Limb (tissue), 2 donors: ENCODE results near the gene PIP4P1.
A peak's percentile ranks its signal among the peaks of the same experiment; 100 is the strongest.
"Not testable (repeated sequence)": the region's sequence is repeated elsewhere in the genome, so short reads cannot be mapped to it uniquely, and the experiment has no call there.

Experiments
- DNase-seq, 2 donors: peaks; one replicate each; pipeline ENCODE4 v3.0.0-alpha.2; 2016; ENCODE audit errors: extremely low spot score in 2 of 2

Gene PIP4P1

GRCh38 chr14:20477211-20477876 lies 16.1 kb upstream of the PIP4P1 start:
- no peak for DNase-seq

GRCh38 chr14:20476776-20477175 lies 15.5 kb upstream of the PIP4P1 start:
- no peak for DNase-seq

- DNase-seq, result no peak
Measured at GRCh38 chr14:20472536-20473169, 11.4 kb upstream of the PIP4P1 start.

- DNase-seq, result no peak
Measured at GRCh38 chr14:20470603-20470901, 9.3 kb upstream of the PIP4P1 start.

- no peak for DNase-seq
Measured at GRCh38 chr14:20469890-20470602, 8.8 kb upstream of the PIP4P1 start.

DNA sequence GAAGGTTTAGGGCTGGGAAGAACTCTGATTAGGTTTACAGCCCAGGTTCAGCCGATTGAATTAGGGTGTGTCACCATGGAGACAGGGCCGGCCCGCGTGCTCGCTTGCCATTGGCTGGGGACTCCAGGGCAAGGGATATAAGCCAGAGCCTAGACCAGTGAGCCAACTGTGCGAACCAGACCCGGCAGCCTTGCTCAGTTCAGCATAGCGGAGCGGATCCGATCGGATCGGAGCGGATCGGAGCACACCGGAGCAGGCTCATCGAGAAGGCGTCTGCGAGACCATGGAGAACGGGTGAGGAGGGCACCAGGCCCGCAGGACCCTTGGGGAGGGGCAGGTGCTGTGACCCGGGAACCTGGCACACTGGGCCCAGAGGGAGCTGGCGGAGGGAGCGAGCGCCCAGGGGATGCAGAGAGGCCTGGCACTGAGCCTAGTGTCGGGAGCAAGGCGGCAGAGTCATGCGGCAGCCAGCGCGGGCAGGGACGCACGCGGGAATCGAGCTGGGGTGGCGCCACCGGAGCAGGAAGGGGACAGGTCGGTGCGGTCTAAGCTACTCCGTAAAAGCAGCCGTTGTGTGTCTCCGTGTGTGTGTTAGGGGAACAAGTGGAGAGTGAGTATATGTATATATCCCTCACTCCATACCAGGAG lies 8.1 kb upstream of the PIP4P1 start, which contains the start of gene PNP:
PNP (plus strand) TSS at position 165 of the 648 bp plus-strand sequence; CDS start at position 284, 119 bp downstream.
- peak; percentile 58 to 84 for DNase-seq

DNA sequence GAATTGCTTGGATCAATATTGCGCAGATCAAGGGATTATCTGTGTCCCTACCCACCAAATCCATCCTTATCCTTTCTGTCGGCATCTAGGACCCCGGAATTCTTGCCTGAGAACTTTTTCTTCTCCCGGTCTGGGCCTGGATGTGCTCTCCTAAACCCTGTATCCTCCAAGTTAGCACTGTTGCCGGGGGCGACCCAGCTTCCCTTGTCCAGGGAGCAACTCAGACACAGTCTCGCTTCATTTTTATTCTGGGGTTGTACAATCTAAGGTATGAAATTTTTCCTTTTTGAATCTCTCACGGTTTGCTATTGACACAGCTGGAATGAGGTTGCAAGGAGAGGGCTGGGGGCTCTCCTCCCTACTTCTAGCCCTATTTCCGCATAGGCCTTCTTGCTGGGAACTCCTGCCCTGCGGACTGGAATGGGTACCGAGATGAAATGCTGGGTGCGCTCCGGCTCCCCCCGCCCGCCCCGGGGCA lies 7.6 kb upstream of the PIP4P1 start:
- DNase-seq, result no peak

DNA sequence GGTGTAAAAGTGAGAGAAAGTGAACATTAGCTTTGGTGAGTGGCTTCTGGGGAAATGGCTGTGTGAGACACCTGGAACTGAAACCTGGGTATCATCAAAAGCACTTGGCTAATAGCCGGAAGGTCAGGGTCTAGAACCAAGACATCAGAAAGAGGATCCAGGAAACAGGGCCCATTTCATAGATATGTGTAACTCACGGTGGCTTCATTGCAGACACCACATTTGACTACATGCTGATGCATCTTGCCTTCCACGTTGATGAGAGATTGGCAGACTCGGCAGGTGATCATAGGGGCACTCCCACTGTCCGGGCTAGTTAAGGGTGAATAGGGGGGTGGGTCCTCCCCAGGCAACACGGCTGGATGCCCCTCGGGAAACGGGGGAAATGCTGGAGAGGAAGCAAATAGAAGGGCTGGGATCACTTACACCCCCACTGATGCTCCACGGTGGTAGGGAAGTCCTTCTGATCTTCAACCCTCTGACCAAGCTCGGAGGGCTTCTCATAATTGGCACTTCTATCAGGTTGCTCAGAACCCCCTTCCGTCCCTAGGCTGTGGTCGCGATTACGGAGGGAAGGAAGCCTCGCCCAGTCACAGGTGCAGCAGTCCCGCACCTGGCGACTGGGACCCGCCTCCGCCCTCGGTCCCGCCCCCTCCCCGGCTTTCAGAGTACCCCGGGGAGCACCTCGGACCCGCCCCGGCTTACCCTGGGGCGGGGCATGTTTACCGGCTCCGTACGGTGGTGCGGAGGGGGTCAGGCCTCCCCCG lies 593 bp downstream of the PIP4P1 start:
- DNase-seq, result no peak

GRCh38 chr14:20458031-20458789 lies 3.0 kb downstream of the PIP4P1 start:
- no peak for DNase-seq

DNA sequence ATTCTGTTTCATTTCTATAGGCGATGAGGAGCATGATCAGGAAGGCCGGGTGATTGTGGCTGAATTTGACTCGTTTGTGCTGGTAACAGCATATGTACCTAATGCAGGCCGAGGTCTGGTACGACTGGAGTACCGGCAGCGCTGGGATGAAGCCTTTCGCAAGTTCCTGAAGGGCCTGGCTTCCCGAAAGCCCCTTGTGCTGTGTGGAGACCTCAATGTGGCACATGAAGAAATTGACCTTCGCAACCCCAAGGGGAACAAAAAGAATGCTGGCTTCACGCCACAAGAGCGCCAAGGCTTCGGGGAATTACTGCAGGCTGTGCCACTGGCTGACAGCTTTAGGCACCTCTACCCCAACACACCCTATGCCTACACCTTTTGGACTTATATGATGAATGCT lies 4.3 kb downstream of the PIP4P1 start:
- no peak for DNase-seq

- DNase-seq, result no peak
Measured at GRCh38 chr14:20455355-20456300, 5.6 kb downstream of the PIP4P1 start.

- peak; percentile 96 to 99 for DNase-seq
Measured at GRCh38 chr14:20454516-20455354, 6.5 kb downstream of the PIP4P1 start, which contains the start of the genes APEX1 and OSGEP. TSS of gene APEX1 (plus strand) at chr14:20455226. CDS start at chr14:20455646, 420 bp downstream. TSS of gene OSGEP (minus strand) at chr14:20454812. CDS start at chr14:20454683, 129 bp downstream.

DNA sequence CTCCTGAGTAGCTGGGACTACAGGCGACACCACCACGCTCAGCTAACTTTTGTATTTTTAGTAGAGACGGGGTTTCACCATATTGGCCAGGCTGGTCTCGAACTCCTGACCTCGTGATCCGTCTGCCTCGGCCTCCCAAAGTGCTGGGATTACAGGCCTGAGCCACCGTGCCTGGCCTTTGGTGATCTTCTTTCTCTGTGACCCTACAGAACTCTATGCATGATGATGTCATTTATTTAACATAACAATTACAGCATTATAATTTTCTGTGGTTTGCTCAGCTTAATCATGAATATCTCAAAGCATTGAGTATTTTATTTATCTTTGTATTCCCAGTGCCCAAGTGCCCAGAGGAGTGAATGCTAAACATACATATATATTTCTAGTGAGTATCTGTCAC lies 8.4 kb downstream of the PIP4P1 start:
- DNase-seq, result not testable (repeated sequence)

- DNase-seq, result no peak
Measured at GRCh38 chr14:20446889-20447288, 14.3 kb downstream of the PIP4P1 start.

DNA sequence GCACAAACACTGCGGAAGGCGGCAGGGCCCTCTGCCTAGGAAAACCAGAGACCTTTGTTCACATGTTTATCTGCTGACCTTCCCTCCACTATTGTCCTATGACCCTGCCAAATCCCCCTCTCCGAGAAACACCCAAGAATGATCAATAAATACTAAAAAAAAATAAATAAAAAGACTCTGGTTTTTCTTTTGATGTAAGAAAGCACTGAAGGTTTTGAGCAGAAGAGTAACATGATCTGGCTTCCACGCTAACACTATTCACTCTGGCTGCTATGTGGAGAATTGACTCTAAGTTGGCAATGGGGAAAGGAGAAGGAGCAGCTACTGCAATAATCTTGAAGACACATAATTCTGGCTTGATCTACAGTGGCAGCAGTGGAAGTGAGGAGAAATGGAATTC lies 17.6 kb downstream of the PIP4P1 start:
- DNase-seq, result not testable (repeated sequence)

GRCh38 chr14:20441461-20441860 lies 19.8 kb downstream of the PIP4P1 start:
- no peak for DNase-seq

GRCh38 chr14:20440882-20441281 lies 20.4 kb downstream of the PIP4P1 start:
- DNase-seq, result no peak

GRCh38 chr14:20440465-20440864 lies 20.8 kb downstream of the PIP4P1 start:
- no peak for DNase-seq
